ENCODE results near the gene RAD51B.

GRCh38 chr14:67850066-67850830 is 30.7 kb downstream of the RAD51B start:
- TF ChIP-seq CTCF (conservative IDR thresholded peaks at IDR 0.05) (no peak), EZH2 (IDR thresholded peaks at IDR 0.05; ENCODE audit: low read depth) (no peak)
